GM18499 (cell line): ENCODE results near the gene ZDHHC24.

ENCODE experiments used
- ATAC-seq: cut with Tn5 transposase; IDR thresholded peaks from one replicate; pipeline ENCODE4 v1.9.1; 2021; ENCODE audit warnings: moderate number of reproducible peaks; ENCODE audit not compliant: insufficient read depth, unreplicated experiment

ZDHHC24 gene

DNA sequence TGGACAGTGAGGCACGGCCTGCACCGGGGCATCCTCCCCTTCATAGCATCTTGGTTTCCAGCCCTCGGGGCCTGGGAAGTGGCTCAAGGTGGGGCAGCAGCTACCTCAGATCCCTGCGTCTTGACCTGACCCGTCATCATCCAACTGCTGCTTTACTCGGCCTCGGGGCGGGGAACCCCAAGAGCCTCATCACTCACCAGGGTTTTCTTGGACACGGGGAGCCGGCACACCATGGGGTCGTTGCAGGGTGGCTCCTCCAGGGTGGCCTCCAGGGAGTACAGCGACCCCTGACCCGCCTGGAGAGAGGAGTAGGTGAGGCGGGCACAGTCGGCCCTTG lies 21.9 kb upstream of the ZDHHC24 start:
- no peak for ATAC-seq

DNA sequence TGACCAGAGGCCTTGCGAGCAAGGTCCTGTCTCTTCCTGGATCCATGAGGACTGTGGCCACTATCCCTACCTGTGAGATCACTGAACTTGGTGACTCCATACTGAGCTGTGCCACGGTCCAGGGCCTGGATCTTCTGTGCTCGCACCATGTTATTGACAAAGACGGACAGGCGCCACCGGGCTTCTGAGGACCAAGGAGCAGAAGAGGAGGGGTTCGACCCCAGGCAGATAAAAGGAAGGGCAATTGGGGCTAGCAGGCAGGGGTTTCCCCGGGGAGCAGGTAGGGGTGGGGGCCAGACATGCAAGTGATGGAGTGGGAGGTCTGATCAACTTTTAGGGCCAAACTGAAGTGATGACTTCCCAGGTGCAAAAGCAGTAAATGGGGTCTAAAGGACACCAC lies 20.4 kb upstream of the ZDHHC24 start:
- no peak for ATAC-seq

DNA sequence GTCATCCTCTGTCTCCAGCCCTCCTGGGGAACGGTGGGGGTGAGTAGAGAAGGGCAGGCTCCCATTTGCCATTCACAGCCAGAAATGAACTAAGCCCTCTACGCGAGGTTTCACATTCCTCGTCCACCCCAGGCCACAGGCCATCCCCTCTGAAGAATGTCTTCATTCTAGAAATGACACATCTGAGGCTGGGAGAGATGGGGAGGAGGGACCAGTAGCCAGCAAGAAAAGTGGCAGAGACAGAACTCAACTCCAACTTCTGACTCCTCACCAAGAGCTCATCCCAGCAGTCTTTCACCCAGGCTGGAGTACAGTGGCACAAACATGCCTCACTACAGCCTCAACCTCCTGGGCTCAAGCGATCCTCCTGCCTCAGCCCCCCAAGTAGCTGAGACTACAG lies 19.1 kb upstream of the ZDHHC24 start:
- ATAC-seq, result no peak

- ATAC-seq, result no peak
Observed at GRCh38 chr11:66564538-66564937, 18.7 kb upstream of the ZDHHC24 start.

- ATAC-seq, result no peak
Observed at GRCh38 chr11:66563832-66564231, 18.0 kb upstream of the ZDHHC24 start.

GRCh38 chr11:66562907-66563583 lies 17.2 kb upstream of the ZDHHC24 start:
- no peak for ATAC-seq

DNA sequence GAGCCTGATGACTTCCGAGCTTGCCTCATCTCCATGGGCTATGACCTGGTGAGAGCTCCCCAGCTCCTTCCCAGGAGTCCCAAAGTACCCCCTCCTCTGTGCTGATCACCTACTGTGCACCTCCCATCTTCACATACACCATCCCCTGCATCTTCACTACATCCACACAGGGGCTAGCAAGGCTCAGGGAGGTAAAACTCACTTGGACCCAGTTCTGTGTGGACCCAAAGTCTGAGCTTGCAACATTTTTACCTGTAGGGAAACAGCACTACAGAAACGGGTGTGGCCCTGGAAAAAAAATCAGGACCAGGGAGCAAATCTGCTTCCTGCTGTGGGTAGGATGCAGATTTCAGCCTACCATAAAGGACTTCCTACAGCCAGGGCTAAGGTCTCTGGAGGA lies 16.4 kb upstream of the ZDHHC24 start:
- ATAC-seq, result no peak

- no peak for ATAC-seq
Observed at GRCh38 chr11:66561975-66562248, 16.1 kb upstream of the ZDHHC24 start.

DNA sequence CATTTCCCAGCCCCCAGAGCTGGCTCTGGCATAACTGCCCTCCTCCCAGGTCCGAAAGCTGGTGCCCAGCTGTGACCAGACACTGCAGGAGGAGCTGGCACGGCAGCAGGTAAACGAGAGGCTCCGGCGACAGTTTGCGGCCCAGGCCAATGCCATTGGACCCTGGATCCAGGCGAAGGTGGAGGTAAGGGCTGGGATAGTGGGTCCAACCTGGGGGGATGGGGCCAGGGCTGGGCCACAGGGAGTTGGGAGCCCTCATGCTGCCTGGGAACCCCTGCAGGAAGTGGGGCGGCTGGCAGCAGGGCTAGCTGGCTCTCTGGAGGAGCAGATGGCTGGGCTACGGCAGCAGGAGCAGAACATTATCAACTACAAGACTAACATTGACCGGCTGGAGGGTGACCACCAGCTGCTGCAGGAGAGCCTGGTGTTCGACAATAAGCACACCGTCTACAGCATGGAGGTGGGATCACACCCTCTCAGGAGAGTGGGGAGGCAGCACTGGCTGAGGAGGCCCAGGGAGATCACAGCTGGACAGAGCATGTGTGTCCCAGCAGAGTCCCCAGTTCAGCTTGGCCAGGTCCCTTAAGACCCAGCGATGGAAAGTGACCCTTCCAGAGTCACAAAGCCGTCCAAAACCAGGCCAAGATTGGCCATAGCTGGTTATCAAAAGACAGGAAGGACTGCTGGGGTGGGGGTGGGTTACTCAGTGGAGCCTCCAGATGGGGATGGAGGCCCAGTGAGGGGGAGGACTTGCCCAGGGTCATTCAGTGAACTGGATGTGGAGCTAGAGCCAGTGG lies 15.5 kb upstream of the ZDHHC24 start:
- no peak for ATAC-seq

- ATAC-seq, result no peak
Observed at GRCh38 chr11:66559866-66560676, 14.2 kb upstream of the ZDHHC24 start.

DNA sequence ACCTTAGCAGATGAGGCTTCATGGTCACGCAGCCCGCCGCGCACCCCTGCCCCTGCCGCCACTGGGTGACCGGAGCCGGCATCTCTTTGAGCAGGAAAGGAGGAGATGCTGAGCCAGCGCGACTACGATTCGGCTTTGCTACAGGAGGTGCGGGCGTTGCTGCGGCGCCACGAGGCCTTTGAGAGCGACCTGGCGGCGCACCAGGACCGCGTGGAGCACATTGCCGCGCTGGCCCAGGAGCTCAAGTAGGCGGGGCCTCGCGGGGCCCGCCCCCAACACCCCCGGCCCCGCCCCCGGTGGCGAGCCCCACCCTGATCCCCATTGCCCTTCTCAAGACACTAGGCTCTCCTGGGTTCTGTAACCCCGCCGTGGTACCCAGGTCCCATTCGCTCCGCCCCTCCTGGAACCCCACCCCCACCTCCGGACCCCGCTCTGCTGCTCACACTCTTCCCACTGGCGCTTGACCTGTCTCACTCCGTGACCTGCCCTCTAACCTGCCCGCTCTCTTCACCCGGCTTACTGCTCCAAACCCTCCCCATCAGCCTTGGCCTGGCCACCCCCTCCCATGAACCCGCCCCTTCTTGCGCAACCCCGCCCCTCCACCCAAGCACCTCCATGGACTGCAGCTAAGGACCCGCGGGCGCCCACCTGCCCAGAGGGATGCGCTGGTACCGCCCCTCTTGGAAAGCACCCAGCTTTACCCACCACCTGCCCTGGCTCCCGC lies 13.5 kb upstream of the ZDHHC24 start:
- no peak for ATAC-seq

GRCh38 chr11:66557733-66558326 lies 12.0 kb upstream of the ZDHHC24 start:
- no peak for ATAC-seq

- ATAC-seq, result no peak
Observed at GRCh38 chr11:66556086-66556485, 10.2 kb upstream of the ZDHHC24 start.

DNA sequence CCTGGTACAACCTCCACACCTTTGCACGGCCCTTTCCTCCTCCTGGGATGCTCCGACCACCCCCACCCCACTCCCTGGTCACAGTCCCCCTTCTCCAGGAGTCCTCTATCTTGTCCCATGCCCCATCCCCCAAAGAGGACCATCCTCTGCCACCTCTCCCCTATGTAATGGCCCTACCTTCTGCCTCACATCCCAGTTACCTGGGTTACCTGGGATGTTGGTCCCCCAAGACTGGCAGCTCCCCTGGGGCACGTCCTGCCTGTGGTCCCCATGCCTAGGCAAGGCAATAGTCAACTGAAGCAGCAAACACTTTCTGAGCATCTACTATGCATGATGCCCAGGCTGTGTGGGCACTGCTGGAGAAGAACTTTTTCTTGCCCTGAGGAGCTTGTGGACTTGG lies 9.6 kb upstream of the ZDHHC24 start:
- no peak for ATAC-seq

GRCh38 chr11:66554602-66555001 lies 8.8 kb upstream of the ZDHHC24 start:
- ATAC-seq, result no peak

- no peak for ATAC-seq
Observed at GRCh38 chr11:66550887-66551286, 5.0 kb upstream of the ZDHHC24 start.

DNA sequence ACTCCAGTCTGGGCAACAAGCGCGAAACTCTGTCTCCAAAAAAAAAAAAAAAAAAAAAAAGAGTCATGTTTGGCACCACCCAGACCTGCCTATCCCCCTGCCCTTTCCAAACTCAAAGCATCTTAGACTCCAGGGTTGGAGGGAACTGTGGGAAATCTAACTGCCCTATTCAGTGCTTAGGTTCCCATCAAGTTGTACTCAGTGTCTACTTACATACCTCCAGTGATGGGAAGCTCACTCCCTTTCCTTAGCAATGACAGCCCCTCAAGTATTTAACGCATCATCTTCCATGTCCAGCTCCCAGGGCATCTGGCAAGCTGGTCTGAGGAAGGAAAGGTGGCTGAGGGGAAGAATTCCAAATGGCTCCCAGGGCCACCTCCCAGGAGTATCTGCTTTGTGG lies 3.8 kb upstream of the ZDHHC24 start:
- no peak for ATAC-seq

DNA sequence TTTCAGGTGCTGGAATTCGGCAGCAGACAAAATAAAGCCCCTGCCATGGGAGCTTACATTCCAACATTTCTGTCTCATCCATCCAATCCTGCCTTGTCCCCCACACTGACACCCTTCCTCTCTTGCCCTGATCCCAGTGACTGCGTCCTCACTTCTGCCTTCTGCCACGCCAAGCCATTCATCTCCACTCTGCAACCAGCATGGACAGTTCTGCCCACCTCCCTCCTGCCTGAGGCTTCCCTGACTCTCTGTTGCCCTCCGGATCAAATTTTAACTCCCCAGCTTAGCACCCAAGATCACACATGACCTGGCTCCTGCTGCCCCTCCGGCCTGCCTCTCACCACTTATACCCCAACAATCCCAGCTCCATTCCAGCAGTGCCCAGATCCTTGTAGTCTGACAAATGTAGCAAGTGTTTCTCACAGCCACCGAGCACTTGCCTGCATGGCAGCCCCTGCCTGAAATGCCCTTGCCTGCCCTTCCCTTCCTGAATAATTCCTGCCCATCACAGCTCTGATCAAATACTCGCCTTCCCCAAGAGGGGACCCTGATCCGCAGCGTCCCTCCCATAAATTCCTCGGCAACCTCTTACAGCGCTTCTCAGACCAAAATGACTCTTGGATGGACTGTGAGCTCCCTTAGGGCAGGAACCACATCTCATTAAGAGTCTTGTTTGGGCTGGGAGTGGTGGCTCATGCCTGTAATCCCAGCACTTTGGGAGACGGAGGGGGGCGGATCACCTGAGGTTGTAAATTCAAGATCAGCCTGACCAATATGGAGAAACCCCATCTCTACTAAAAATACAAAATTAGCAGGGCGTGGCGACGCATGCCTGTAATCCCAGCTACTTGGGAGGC lies 3.2 kb upstream of the ZDHHC24 start:
- no peak for ATAC-seq

- no peak for ATAC-seq
Observed at GRCh38 chr11:66548041-66548440, 2.2 kb upstream of the ZDHHC24 start.

GRCh38 chr11:66547662-66548009 lies 1.8 kb upstream of the ZDHHC24 start:
- no peak for ATAC-seq
